GM12865 (cell line): ENCODE measurements around the gene LIG3.
"Not testable (repeated sequence)": the region's sequence is repeated elsewhere in the genome, so short reads cannot be mapped to it uniquely, and the experiment has no call there.

Experiments
- DNase-seq: peaks from one replicate; pipeline ENCODE4 v3.0.0; 2010; ENCODE audit warnings: low read depth
- H3K4me3 ChIP-seq: 2 replicates; pipeline ENCODE4 v1.5.1; 2011; ENCODE audit warnings: mild to moderate bottlenecking, low read depth, low read length, control low read depth
- TF ChIP-seq, protein P1 (sequence below): IDR thresholded peaks from 2 replicates; pipeline ENCODE4 v1.5.1; 2011; ENCODE audit warnings: low read length, control low read depth, low read depth, inconsistent platforms; ENCODE audit not compliant: insufficient read depth; ENCODE audit errors: missing control alignments

Gene LIG3

DNA sequence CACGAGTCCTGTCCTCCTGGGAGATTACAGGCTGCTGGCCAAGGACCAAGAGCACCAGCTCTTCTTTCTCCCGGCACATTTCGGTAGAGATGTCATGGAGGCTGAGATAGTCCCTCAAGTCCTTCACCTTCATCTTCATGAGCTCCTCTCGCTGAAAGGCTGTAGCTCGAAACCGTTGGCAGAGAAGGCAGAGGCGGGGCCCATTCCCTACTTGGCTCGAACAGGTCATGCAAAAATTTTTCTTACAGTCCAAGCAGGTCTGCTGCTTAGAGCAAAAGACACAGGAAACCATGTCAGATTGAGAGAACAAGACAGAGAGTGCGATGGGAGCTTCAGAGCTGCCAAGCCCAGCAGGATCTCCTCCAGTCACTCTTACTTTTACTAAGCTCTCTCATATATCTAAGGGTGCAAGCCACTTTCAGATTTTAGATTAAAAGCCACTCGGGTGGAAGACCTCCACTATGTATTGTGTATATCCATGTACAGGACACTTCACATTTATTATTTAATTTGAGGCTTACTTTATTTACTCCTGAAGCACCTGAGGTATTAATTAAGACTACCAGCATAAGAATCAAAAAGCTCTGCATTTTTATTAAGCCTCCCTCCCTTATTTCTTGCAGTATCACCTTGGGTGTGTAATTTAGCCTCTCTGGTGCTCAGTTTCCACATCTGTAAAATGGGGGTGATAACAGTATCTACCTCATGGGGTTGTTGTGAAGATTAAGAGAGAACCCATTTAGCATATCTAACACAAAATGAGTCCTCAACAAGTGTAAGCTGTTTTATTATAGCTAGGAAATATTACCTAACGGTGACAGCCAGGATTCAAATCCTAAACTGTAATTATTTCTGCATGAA lies 41.4 kb downstream of the LIG3 start:
- no peak for DNase-seq
- TF ChIP-seq, protein P1, sequence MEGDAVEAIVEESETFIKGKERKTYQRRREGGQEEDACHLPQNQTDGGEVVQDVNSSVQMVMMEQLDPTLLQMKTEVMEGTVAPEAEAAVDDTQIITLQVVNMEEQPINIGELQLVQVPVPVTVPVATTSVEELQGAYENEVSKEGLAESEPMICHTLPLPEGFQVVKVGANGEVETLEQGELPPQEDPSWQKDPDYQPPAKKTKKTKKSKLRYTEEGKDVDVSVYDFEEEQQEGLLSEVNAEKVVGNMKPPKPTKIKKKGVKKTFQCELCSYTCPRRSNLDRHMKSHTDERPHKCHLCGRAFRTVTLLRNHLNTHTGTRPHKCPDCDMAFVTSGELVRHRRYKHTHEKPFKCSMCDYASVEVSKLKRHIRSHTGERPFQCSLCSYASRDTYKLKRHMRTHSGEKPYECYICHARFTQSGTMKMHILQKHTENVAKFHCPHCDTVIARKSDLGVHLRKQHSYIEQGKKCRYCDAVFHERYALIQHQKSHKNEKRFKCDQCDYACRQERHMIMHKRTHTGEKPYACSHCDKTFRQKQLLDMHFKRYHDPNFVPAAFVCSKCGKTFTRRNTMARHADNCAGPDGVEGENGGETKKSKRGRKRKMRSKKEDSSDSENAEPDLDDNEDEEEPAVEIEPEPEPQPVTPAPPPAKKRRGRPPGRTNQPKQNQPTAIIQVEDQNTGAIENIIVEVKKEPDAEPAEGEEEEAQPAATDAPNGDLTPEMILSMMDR, result no peak
- H3K4me3 ChIP-seq, result no peak overlapping the region

DNA sequence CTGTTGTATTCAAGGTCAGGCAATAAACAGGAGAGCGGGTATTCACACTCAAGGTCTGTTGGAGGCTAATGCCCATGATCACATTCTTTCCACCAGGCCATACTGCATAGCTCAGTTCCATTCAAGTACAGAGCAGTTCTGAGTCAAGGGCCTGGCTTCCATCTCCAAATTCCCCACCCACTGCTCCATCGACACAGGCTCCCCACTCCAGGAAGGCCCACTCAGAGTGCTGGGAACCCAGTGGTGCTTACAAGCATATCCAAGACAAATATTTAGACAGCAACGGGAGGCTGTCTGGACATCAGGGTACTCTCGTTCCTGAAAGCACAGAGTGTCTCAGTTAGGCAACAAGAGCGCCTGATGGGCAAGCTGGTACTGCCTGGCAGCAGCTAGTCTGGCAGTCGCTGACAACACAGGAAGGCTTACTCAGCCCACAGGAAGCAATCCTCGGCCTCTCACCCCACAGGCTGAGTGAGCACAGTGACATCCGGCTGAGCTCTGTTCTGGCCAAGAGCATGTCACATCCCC lies 42.3 kb downstream of the LIG3 start:
- DNase-seq, result peak; percentile 78
- TF ChIP-seq, protein P1, result no peak
- no peak overlapping the region for H3K4me3 ChIP-seq

DNA sequence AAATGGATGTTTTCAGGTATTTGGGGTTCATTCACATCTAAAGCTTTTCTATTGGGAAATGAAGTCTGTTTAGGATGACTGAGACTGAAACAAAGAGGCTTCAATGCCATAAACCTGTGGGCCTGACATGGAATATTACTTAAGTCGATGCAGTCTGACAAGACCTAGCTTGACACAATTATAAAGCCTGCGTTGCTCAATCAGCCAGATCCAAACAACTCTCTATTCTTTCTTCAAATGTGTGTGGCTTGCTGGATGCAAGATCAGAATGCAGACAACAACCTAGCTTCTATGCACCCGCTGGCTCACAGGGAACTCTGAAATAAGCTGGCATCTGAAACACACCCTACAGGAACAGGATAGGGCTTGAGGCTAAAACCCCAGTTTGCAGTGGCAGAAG lies 43.2 kb downstream of the LIG3 start:
- DNase-seq, result no peak
- TF ChIP-seq, protein P1, result no peak
- no peak overlapping the region for H3K4me3 ChIP-seq

DNA sequence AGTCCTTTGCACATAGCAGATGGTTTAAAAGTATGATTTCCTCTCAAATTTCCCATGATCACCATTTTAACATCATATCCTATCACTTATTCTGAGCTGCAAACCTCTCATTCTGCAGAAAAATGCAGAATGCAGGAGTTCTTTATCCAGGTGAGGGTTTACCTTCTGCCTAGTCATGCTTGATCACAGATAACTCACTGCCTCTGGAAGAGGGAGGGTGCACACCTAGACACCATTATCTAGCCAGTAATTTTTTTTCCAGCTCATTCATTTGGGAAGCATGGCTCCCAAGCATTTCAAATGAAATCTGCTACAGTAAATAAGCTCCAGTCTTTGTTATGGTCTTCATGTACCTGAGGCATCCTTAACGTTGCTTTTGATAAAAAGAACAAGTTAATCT lies 45.2 kb downstream of the LIG3 start:
- H3K4me3 ChIP-seq, result no peak overlapping the region
- DNase-seq, result no peak
- TF ChIP-seq, protein P1, result no peak

- not testable (repeated sequence) for DNase-seq, H3K4me3 ChIP-seq
Measured at GRCh38 chr17:35028097-35028496, 47.8 kb downstream of the LIG3 start.

GRCh38 chr17:35028531-35029262 lies 48.4 kb downstream of the LIG3 start:
- DNase-seq, result peak; percentile 18
- TF ChIP-seq, protein P1, result no peak

DNA sequence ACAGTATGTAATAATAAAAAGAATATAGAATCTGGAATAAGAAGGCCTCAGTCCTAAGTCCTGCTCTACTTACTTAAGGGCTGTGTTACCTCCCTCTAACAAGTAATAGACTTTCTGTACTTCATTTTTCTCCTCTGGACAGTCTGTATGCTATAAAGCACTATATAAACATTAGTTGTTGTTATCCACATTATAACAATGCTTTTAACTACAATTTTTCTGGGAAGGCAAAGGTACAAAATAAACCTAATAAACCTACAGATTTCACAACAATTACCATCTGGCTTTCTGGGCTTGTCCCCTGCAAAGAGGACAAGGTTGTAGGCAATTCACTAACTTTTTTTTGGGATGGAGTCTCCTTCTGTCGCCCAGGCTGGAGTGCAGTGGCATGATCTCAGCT lies 50.5 kb downstream of the LIG3 start:
- no peak overlapping the region for H3K4me3 ChIP-seq
- TF ChIP-seq, protein P1, result no peak
- DNase-seq, result no peak

More at GRCh38 chr17:35028531-35029262, 48.4 kb downstream of the LIG3 start:
- no peak overlapping the region for H3K4me3 ChIP-seq
